H9 (cell line): ENCODE data around the gene CPXM2. TPM values are rescaled to one million over a fixed set of nuclear protein-coding genes. Genes with fewer than 3 reads are reported as not detected.

Experiments
- DNase-seq: peaks from one replicate; pipeline ENCODE4 v3.0.0-alpha.2; 2017
- H2AFZ ChIP-seq: one replicate; pipeline ENCODE4 v1.6.1; 2013; ENCODE audit warnings: mild to moderate bottlenecking, low read length, control low read depth, moderate library complexity
- H2AK5ac ChIP-seq: 2 replicates; pipeline ENCODE4 v1.6.1; 2013; ENCODE audit warnings: low read length, control low read depth, mixed read lengths; ENCODE audit not compliant: insufficient read length
- H2BK120ac ChIP-seq: one replicate; pipeline ENCODE4 v1.6.1; 2013; ENCODE audit warnings: low read depth, mild to moderate bottlenecking, low read length, control low read depth, inconsistent platforms; ENCODE audit not compliant: poor library complexity, severe bottlenecking
- H2BK12ac ChIP-seq: 2 replicates; pipeline ENCODE4 v1.6.1; 2013; ENCODE audit warnings: low read length, control low read depth, mixed read lengths, low read depth; ENCODE audit not compliant: insufficient read length
- H2BK15ac ChIP-seq: 2 replicates; pipeline ENCODE4 v1.6.1; 2013; ENCODE audit warnings: low read depth, low read length, control low read depth
- H2BK20ac ChIP-seq: one replicate; pipeline ENCODE4 v1.6.1; 2013; ENCODE audit warnings: low read depth, mild to moderate bottlenecking, low read length, control low read depth, inconsistent platforms; ENCODE audit not compliant: poor library complexity, severe bottlenecking
- H2BK5ac ChIP-seq: 2 replicates; pipeline ENCODE4 v1.6.1; 2013; ENCODE audit warnings: low read length, control low read depth, mixed read lengths; ENCODE audit not compliant: insufficient read length
- H3K14ac ChIP-seq: 2 replicates; pipeline ENCODE4 v1.6.1; 2013; ENCODE audit warnings: low read length, control low read depth; ENCODE audit not compliant: insufficient read depth
- H3K18ac ChIP-seq: 2 replicates; pipeline ENCODE4 v1.6.1; 2013; ENCODE audit warnings: low read depth, mild to moderate bottlenecking, mixed read lengths, low read length, control low read depth; ENCODE audit not compliant: insufficient read length
- H3K23ac ChIP-seq: 2 replicates; pipeline ENCODE4 v1.6.1; 2013; ENCODE audit warnings: low read length, control low read depth, mixed read lengths, low read depth; ENCODE audit not compliant: insufficient read length
- H3K23me2 ChIP-seq: 2 replicates; pipeline ENCODE4 v1.6.1; 2013; ENCODE audit warnings: low read depth, mild to moderate bottlenecking, mixed read lengths, low read length, control low read depth; ENCODE audit not compliant: insufficient read length, poor library complexity, severe bottlenecking
- H3K27ac ChIP-seq: 2 replicates; pipeline ENCODE4 v1.5.1; 2013; ENCODE audit warnings: low read length, control low read depth, mixed read lengths, low read depth; ENCODE audit not compliant: insufficient read length
- H3K27me3 ChIP-seq: 2 replicates; pipeline ENCODE4 v1.6.1; 2013; ENCODE audit warnings: low read length, control low read depth, inconsistent platforms; ENCODE audit not compliant: insufficient read depth
- H3K4ac ChIP-seq: 2 replicates; pipeline ENCODE4 v1.6.1; 2013; ENCODE audit warnings: low read depth, mild to moderate bottlenecking, control low read depth, inconsistent platforms, low read length, moderate library complexity
- H3K4me1 ChIP-seq: 2 replicates; pipeline ENCODE4 v1.6.1; 2013; ENCODE audit warnings: low read length, control low read depth, inconsistent platforms; ENCODE audit not compliant: insufficient read depth
- H3K4me2 ChIP-seq: 2 replicates; pipeline ENCODE4 v1.6.1; 2013; ENCODE audit warnings: low read length, control low read depth, mixed read lengths; ENCODE audit not compliant: insufficient read length, insufficient read depth
- H3K56ac ChIP-seq: 2 replicates; pipeline ENCODE4 v1.6.1; 2013; ENCODE audit warnings: low read depth, mild to moderate bottlenecking, mixed read lengths, low read length, control low read depth; ENCODE audit not compliant: insufficient read length
- H3K79me1 ChIP-seq: 2 replicates; pipeline ENCODE4 v1.6.1; 2013; ENCODE audit warnings: low read depth, mild to moderate bottlenecking, moderate library complexity, low read length, control low read depth, inconsistent platforms; ENCODE audit not compliant: insufficient read depth, poor library complexity, severe bottlenecking
- H3K79me2 ChIP-seq: 2 replicates; pipeline ENCODE4 v1.6.1; 2013; ENCODE audit warnings: low read length, control low read depth, inconsistent platforms; ENCODE audit not compliant: insufficient read depth
- H3K9ac ChIP-seq: 2 replicates; pipeline ENCODE4 v1.6.1; 2013; ENCODE audit warnings: low read length, control low read depth, mixed read lengths; ENCODE audit not compliant: insufficient read length; ENCODE audit errors: extremely low read depth
- H3K9me3 ChIP-seq: one replicate; pipeline ENCODE4 v1.6.1; 2013; ENCODE audit warnings: low read depth, low read length, inconsistent platforms; ENCODE audit not compliant: control insufficient read depth
- H3T11ph ChIP-seq: one replicate; pipeline ENCODE4 v1.6.1; 2013; ENCODE audit warnings: mild to moderate bottlenecking, low read length, control low read depth, inconsistent platforms
- H4K20me1 ChIP-seq: one replicate; pipeline ENCODE4 v1.6.1; 2013; ENCODE audit not compliant: control insufficient read depth, insufficient read length, insufficient read depth
- H4K5ac ChIP-seq: 2 replicates; pipeline ENCODE4 v1.6.1; 2013; ENCODE audit warnings: low read depth, mild to moderate bottlenecking, mixed read lengths, low read length, control low read depth; ENCODE audit not compliant: insufficient read length
- H4K8ac ChIP-seq: replicated peaks from 2 replicates; pipeline ENCODE4 v1.6.1; 2013; ENCODE audit warnings: low read length, control low read depth, mixed read lengths, low read depth; ENCODE audit not compliant: insufficient read length
- H4K91ac ChIP-seq: 2 replicates; pipeline ENCODE4 v1.6.1; 2013; ENCODE audit warnings: low read depth, mild to moderate bottlenecking, moderate library complexity, mixed read lengths, low read length, control low read depth; ENCODE audit not compliant: insufficient read length
- H3K27ac Mint-ChIP-seq, 3 experiments: 2 replicates in 2 of 3; 3 replicates in 1 of 3; pipeline ENCODE4 v1.8.0; 2020 to 2021; ENCODE audit warnings: mixed read lengths in 3 of 3, mild to moderate bottlenecking in 1 of 3, moderate library complexity in 1 of 3
- H3K27me3 Mint-ChIP-seq: 2 replicates; pipeline ENCODE4 v1.8.0; 2021; ENCODE audit warnings: low read depth, mild to moderate bottlenecking, moderate library complexity, mixed read lengths
- H3K36me3 Mint-ChIP-seq, 3 experiments: 2 replicates in 2 of 3; 3 replicates in 1 of 3; pipeline ENCODE4 v1.8.0; 2020 to 2021; ENCODE audit warnings: low read depth in 3 of 3, mixed read lengths in 3 of 3; ENCODE audit not compliant: insufficient read depth in 1 of 3
- H3K4me1 Mint-ChIP-seq, 2 experiments: 2 replicates each; pipeline ENCODE4 v1.8.0; 2020; ENCODE audit warnings: mixed read lengths in 2 of 2
- H3K4me3 Mint-ChIP-seq, 2 experiments: 2 replicates in 1 of 2; 3 replicates in 1 of 2; pipeline ENCODE4 v1.8.0; 2020 to 2021; ENCODE audit warnings: mild to moderate bottlenecking in 2 of 2, mixed read lengths in 2 of 2, moderate library complexity in 1 of 2
- H3K9me3 Mint-ChIP-seq, 2 experiments: 2 replicates in 1 of 2; 3 replicates in 1 of 2; pipeline ENCODE4 v1.8.0; 2020; ENCODE audit warnings: mild to moderate bottlenecking in 2 of 2, mixed read lengths in 2 of 2, moderate library complexity in 1 of 2
- WGBS: extraction: QIAGEN DNeasy Blood & Tissue Kit; methylation state at CpG from one replicate; pipeline ENCODE4 v1.1.7; 2013; ENCODE audit warnings: missing lambda C conversion rate, low lambda C conversion rate, mixed read lengths; ENCODE audit not compliant: insufficient read length; ENCODE audit errors: extremely low coverage; 5-methylcytosine and 5-hydroxymethylcytosine counted together
- total RNA-seq: library from RNA; stranded (reverse); gene quantifications from 2 replicates; pipeline ENCODE4 v1.2.1, GENCODE V29; 2021
- TF ChIP-seq, protein P1 (sequence below): fragments of 200-600 bp; sonication (generic); conservative IDR thresholded peaks from 3 replicates; pipeline ENCODE4 v1.8.0; 2021; ENCODE audit warnings: antibody characterized with exemption, mild to moderate bottlenecking

The CPXM2 gene
- total RNA-seq, 1 experiment from 2014 or later, result 1.7 TPM

DNA sequence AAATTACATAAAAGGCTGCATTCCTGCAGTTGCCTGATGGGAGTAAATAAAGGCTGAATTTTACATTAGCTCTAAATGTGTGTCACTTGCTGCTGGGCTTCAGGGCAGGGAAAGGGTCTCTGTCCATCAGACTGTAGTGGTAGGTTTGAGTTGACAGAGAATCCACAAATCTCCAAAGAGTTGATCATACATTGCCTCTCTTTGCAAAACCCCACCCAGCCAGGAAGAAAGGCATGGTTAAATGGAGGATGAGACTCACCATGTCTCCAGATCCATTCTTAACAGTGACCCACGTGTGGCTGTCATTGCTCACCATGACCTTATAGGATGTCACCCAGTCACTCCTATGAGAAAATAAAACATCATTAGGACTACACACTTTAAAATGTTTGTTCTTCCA lies 92.8 kb downstream of the CPXM2 start:
- Mint-ChIP-seq H3K27me3 (no peaks in the 10 kb centered on the region), H3K4me1 (peaks cover 44 to 52% of the 10 kb centered on the region in 2 experiments), H3K4me3 (no peak overlapping the region), H3K27ac (no peak overlapping the region; a peak in 1 of 7 replicates), H3K36me3 (peaks cover 0 to 24% (median 15%) of the 10 kb centered on the region in 3 experiments; a peak in 5 of 7 replicates), H3K9me3 (peaks cover 8 to 12% of the 10 kb centered on the region in 2 experiments)
- Histone ChIP-seq H4K91ac (no peak overlapping the region), H3K27me3 (no peaks in the 10 kb centered on the region), H2BK20ac (no peak overlapping the region), H4K20me1 (no peaks in the 10 kb centered on the region), H4K8ac (no peak overlapping the region), H3K18ac (no peak overlapping the region), H3K9me3 (no peaks in the 10 kb centered on the region), H2BK12ac (no peak overlapping the region), H4K5ac (no peak overlapping the region), H3K4me2 (no peak overlapping the region), H3K4ac (no peak overlapping the region), H2AK5ac (no peak overlapping the region), H2BK15ac (no peak overlapping the region), H2BK120ac (no peak overlapping the region), H3K79me1 (no peaks in the 10 kb centered on the region), H3K27ac (no peak overlapping the region), H2AFZ (no peak overlapping the region), H2BK5ac (no peak overlapping the region), H3K23ac (no peak overlapping the region), H3K14ac (no peak overlapping the region), H3K4me1 (peaks cover 14% of the 10 kb centered on the region), H3K79me2 (no peaks in the 10 kb centered on the region), H3K23me2 (no peaks in the 10 kb centered on the region), H3T11ph (no peak overlapping the region), H3K9ac (no peak overlapping the region), H3K56ac (no peak overlapping the region)
- TF ChIP-seq, protein P1, sequence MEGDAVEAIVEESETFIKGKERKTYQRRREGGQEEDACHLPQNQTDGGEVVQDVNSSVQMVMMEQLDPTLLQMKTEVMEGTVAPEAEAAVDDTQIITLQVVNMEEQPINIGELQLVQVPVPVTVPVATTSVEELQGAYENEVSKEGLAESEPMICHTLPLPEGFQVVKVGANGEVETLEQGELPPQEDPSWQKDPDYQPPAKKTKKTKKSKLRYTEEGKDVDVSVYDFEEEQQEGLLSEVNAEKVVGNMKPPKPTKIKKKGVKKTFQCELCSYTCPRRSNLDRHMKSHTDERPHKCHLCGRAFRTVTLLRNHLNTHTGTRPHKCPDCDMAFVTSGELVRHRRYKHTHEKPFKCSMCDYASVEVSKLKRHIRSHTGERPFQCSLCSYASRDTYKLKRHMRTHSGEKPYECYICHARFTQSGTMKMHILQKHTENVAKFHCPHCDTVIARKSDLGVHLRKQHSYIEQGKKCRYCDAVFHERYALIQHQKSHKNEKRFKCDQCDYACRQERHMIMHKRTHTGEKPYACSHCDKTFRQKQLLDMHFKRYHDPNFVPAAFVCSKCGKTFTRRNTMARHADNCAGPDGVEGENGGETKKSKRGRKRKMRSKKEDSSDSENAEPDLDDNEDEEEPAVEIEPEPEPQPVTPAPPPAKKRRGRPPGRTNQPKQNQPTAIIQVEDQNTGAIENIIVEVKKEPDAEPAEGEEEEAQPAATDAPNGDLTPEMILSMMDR, result no peak
- no peak for DNase-seq
- WGBS, result no CpG with 5 or more reads among the region's 1 CpG
